GDM1 (cell line): ENCODE measurements around the gene TMEM117.
"Not testable (repeated sequence)": the region's sequence is repeated elsewhere in the genome, so short reads cannot be mapped to it uniquely, and the experiment has no call there.

Experiments
- DNase-seq: peaks from one replicate; lab custom pipeline; 2025; lab: John Stamatoyannopoulos, UW

TMEM117 gene

DNA sequence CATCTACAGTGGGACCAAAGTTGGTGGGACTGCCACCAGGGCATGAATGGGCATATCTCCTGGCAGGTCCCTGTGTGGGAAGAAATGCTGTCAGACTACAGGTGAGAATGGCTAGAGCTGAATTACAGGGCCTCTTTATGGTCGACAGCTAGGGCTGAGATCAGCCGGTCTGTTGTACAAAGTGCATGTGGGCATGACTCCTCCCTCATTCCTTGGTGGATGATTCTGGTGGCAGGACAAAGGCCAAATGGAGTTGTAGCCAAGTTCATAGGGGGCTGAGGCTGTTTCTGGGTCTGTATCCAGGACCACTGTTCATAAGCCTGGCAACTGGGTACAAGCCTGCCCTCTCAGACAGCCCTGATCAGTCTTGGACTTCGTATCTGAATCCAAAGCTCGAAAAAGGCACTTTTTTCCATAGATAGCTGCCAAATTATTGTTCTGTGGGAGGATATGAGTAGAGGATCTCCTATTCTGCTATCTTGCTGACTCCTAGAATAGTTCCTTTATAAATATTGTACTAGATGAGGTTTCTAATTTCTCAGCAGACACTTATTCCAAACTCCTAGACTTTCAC is 460.8 kb downstream of the TMEM117 start:
- no peak for DNase-seq

DNA sequence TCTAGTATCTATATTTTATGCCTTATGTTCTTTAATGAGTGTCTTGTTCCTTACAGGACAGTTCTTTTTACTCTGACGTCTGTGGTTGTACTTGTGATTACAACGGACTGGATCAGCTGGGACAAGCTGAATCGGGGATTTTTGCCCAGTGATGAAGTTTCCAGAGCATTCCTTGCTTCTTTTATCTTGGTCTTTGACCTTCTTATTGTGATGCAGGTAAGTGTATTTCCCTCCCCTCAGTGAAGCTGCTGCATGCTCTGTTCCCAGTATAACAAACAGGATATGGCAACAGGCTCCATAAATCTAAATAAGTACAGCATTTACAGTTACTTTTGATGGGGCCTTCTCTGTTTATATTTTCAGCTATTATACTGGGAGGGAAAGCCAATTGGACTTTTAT is 463.6 kb downstream of the TMEM117 start:
- no peak for DNase-seq

DNA sequence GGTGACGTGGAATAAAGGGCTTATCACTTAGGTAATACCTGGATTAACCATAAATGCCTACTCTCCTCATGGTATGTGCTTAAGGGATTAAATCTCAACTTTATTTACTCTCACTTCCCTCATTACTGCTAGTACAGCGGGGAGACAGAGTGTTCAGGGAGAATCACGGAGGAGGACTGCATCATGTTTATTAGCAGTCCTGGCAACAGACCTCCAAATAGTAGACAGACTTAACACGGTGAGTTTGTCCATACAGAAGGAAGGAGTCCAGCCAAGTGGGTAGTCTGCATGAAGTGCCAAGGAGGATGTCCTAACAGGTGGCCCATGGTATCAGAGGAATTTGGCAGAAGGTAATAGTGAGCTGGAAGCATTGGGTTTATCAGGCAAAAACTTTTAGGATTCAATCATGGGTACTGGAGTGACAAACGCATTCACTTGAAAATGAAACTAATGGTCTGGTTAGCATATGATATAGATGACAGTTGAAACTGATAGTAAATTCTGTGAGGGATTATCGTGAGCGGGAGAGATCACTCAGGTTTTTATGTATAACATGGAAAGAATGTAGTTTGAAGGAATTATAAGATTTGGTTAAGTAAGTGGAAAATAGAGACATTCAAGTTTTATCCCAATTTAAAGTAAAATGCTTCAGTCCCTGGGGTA is 471.8 kb downstream of the TMEM117 start:
- no peak for DNase-seq

DNA sequence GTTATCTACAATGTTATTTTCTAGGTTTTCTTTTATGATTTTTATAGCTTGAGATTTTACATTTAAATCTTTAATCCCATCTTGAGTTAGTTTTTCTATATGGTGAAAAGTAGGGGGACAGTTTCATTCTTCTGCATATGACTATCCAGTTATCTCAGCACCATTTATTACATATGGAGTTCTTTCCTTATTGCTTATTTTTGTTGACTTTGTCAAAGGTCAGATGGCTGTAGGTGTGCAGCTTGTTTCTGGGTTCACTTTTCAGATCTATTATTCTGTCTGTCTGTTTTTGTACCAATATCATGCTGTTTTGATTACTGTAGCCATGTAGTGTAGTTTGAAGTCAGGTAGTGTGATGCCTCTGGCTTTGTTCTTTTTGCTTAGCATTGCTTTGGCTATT is 477.3 kb downstream of the TMEM117 start:
- no peak for DNase-seq

DNA sequence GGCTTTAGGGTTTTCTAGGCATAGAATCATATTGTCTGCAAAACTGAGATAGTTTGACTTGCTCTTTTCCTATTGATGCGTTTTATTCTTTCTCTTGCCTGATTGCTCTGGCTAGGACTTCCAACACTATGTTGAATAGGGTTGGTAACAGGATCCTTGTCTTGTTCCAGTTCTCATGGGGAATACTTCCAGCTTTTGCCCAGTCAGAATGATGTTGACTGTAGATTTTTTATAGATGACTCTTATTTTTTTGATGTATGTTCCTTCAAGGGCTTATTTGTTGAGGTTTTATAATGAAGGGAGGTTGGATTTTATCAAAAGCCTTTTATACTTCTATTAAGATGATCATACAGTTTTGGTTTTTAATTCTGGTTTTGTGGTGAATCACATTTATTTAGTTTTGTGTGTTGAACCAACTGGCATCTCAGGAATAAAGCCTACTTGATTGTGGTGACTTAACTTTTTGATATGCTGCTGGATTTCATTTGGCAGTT is 478.2 kb downstream of the TMEM117 start:
- DNase-seq, result no peak

DNA sequence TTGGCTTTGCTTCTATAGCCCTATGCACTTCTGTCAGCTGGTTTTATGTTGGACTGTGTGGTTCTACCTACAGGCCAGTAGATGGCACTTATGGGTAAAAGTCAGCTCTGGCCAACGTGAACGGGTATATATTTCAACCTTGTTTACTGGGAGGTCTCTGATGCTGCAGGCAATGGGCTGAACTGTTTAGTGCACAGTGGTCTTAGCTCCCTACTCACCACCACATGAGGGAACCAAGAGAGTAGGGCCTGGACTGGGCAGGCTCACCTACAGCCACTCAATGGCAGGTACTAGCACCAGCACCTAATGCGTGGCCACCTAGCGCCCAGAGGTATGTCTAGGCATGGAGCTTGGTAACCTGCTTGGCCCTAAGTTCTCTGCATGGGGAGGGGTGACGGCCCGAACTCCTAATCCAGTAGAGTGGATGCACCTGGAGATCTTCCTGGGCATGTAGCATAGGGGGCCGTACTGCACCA is 481.8 kb downstream of the TMEM117 start:
- DNase-seq, result peak; percentile 1

DNA sequence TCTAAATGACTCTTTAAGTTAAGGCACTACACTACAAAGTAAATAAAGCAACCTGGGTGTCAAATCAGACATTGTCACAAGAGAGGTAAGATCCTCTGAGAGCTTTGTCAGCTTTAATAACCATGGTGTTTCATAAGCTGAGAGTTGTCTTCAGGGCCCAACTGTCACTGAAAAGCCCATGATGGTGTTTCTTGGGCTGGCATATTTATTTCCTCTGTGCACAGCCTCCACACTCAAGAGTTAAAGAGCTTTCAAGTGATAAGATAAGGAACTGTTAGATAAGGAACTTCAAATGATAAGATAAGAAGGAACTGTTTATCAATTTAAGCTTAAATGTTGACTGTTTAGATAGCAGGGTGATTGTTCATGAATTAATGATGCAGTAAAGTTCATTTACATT is 495.4 kb downstream of the TMEM117 start:
- DNase-seq, result no peak

DNA sequence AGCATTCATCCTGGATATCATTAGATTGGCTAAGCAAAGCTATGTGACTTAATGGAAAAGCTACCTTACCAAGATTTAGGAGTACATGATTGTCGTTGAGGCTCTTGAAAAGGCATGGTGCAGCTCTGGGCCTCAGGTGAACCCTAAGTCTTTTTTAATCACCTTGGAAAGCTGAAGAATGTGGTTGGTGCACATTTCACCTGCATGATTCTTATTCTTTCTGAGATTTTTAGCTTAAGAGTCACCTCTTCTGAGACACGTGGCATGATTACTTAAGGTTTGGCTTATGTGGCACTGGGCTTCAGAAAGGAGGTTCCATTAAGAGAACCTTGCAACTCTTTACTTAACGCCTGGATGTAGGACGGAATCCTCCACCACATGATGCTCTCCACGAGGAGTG is 498.5 kb downstream of the TMEM117 start:
- no peak for DNase-seq

DNA sequence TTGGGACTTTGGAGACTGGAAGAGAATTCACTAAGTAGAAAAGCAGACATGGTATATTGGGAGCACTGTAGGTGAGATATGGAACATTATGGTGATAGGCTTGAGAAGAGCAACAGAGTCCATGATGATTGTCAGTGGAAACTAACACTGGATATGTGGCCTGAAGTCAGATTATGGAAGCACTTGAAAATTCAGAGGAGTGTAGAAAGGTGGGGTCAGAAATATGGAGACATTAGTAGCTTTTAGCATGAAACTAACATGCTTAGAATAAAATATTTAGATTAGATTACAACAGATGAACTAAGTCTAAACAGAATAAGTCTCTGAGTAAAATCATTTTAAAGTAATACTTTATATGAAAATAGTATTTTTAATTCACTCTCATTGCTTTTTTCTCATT is 499.1 kb downstream of the TMEM117 start:
- DNase-seq, result no peak

DNA sequence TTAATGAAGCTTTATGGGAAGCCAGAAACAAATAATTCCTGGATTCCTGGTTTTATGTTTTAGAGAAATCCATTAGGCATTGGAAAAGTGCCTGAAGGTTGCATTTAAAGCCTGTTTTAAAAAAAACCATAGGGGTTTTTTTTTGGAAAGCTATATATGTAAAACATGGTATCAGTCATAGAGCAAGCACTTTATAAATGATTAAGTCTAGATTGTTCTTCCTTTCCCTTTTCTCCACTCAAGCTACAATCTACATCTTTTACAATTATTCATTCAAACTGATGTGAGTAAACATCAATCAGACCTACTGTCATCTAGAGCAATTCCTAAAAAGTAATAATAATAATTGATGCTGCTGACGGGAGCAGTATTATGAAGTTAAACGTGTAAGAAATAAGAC is 500.7 kb downstream of the TMEM117 start:
- DNase-seq, result no peak

DNA sequence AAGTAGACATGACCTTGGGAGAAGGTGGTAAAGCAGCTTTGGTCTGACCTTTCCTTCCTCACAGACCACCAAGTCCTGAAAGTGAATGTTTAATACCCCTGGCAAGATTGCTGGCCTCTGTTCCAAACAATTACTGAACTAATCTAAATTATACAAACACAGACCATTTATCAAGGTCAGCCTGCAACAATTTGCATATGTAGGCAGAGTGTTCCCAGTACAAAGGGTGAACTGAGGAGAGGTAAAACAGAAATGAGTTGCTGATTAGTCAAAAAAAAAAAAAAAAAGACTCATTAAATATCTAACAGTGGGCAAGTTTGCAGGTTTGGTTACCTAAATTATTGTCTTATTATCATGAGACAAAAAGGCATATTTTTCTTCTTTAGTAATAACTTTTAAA is 506.5 kb downstream of the TMEM117 start:
- DNase-seq, result no peak

DNA sequence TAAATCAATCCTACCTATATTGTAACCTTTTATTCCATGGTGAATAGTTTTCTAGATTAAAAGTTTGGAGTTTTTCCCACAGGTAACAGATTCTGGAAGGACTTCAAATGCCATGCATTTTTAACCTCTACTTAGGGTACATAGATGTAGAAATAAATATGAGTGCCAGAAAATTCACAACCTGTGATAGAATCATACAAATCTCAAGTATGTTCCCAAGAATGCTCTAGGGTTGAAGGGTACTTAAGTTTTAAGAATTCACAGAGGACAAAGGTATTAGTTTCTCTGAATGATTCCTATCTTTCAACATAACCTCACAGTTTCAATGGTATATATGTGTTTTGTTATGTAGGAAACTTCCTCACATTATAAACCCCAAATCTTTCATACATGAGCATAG is 511.3 kb downstream of the TMEM117 start:
- no peak for DNase-seq

DNA sequence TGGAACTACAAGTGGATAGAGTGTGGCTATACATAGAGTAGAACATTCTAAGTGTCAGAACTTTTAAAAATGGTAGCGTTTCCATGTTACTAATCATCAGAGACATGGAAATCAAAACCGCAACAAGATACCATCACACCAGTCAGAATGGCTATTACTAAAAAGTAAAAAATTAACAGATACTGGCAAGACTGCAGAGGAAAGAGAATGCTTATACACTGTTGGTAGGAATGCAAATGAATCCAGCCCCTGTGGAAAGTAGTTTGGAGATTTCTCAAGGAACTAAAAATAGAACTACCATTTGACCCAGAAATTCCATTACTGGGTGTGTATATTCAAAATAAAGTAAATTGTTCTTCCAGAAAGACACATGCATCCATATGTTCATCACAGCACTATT is 521.6 kb downstream of the TMEM117 start:
- no peak for DNase-seq

DNA sequence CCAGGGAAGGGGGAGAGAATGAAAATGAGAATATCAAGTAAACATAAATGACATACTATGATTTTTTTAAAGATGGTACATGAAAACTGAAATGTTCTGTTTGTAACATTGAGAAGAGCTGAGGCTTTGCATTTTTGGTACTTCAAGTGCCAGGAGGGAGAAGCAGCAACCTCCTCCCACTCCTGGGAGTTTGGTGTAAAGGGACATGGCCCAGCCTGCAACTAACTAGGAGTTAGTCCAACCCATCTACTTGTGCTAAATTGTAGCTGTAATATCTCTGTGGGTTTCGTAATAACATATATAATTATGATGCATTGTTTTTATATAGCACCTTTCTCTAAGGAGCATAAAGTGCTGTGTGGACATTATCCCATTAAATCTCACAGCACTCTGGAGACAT is 522.8 kb downstream of the TMEM117 start:
- DNase-seq, result no peak

DNA sequence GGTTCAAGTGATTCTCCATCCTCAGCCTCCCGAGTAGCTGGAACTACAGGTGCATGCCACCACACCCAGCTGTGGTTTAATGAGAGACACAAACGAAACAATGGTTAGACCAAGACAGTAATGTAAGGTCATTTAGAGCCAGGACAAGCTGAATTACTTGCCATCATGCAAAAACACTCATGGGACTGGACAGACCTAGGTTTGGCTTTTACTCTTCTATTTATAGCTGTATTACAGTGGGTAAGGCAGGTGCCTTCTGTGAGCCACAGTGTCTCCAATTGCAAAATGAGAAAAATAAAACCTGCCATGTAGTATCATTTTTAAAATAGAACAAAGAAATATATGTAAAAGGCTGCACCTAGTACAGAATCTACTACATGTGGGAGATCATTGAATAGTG is 527.1 kb downstream of the TMEM117 start:
- DNase-seq, result no peak

DNA sequence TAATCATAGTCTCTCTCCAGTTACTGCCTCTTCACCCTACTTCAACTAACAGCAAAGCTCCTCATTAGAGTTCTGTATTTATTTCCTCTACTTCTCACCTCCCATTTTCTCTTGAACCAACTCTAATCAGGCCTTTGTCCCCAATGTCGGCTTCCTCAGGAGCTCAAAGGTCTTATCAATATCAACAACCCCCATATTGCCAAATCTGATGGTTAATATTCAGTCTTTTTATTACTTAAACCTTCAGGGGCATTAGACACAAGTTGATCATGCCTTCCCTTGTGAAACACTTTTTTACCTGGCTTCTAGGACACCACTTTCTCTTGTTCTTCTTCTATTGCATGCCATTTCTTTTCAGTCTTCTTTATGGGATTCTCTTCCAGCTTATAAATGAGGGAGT is 531.3 kb downstream of the TMEM117 start:
- DNase-seq, result no peak

DNA sequence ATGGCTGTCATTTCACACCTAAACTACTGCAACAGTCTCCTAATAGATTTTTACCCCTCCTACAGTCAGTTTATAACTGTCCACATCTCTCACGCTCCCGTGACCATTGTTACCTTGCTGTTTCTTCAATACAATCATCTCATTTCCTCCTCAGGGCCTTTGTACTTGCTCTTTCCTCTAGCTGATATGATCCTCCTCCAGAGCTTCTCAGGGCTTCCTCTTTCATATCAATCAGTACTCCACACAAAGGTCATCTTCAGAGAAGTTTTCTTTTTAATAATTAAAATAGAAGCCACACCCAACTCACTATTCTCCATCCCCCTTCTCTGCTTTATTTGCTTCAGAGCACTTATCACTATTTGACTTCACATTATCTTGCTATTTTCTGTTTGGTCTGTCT is 532.0 kb downstream of the TMEM117 start:
- no peak for DNase-seq

DNA sequence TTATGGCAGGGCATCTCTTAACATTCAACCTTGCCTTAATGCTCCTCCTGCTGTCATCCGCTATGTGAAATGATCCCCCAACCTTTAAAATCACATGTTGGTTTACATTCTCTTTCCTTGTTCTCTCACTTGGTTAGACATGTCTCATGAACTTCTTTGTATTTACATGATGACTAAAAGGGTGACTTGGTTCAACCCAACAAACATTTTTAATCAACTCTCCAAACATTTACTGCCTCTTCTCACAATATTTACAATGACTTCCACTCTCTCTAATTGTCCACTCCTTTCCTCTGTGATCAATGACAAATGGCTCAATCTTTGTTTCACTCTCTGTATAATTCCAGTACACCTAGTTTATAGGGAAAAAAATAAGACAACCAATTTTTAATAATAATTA is 534.1 kb downstream of the TMEM117 start:
- DNase-seq, result no peak

DNA sequence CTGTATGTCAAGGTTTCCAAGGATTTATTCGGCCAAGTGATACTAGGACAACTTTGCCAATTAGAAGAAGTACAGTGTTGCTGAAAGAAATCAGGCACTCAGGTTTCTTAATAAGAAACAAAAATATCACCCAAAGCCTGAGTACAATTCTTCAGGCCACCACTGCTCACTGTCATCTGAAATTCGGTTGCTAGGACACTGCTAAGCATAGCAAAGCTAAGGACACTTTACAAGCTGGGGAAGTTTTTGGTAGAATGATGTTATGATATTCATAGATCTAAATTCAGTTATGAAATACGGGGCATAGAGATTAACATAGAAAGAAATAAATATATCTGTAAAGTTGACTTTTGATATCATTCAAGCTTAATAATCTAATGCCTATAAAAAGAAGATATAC is 535.1 kb downstream of the TMEM117 start:
- DNase-seq, result no peak

DNA sequence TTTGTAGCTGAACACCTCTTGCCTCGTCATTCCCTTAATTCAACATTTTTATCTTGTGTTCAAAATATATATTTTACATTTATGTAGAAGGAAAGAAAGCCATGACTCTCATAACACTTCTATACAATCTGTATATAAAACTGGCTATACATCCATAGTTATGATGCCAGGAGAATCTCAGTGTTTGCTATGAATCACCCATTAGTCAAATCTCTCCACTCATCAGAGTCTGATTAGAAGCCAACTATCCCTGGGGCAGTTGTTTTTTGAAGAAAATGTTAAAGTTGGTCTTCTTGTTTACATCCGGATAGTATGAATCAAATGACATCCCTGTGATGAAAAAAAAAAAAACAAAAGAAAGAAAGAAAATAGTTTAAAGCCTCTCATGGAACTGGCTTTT is 536.4 kb downstream of the TMEM117 start:
- no peak for DNase-seq

DNA sequence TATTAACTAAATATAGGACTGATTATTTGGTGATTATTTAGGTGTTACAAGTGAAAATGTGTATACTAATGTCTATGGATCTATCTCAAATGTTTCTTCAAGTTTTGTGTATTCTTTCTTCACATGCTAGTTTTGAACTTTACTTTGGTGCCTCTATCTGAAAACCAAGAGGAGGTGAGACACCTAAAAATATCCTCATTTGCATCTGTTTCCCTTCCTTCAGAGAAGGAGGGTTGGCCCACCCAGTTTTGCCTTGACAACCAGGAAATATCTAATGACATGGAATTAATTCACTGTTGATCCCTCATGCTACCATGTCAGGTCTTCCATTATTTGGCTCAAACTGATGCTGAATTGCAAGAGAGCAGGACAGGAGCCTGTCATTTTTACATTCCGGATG is 539.8 kb downstream of the TMEM117 start:
- no peak for DNase-seq

DNA sequence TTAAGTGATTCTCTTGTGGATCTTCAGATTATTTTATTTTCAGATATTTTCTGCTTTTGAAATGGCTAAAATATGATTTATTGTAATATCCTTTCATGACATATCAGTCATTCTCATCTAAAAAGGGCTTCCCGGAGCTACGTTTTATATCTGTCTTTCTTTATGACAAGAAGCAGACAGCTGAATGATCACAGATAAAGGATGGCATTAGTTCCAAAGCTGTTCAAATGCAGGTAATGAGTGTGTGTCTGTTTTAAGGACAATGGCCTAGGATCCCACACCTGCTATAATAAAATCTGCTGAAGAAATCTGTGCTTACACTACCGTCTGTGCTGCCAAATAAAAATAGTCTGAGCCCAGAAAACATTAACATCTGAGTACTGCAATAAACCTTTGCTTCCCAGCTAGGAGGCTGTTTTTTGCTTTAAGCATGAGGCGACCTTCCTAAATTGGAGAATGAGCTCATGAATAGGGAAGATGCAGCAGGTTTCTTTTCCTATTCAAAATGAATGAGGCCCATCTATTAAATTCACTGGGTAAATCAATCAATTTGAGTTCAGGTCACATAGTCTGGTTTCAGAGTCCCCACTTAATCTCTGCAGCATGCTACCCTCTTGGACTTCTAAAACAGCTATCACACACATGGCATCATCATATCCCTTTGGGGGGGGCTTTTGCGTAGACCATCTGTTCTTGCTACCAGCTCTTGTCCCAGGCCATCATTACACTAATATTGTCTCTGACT is 541.7 kb downstream of the TMEM117 start:
- DNase-seq, result no peak

DNA sequence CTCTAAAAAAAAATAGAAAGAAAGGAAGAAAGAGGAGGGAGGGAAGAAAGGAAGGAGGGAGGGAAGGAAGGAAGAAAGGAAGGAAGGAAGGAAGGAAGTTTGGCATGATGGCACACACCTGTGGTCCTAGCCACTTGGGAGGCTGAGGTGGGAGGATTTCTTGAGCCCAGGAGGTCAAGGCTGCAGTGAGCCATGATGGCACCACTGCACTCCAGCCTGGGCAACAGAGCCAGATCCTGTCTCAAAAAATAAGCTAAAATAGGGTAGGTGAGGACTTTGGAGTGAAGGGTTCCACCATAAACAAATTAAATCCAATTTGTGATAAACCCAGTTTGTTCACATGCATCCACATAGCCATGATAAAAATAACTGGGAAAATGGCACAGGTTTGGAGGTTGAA is 543.2 kb downstream of the TMEM117 start:
- DNase-seq, result not testable (repeated sequence)
